Measurements from ENCODE around the gene RBPJ.

Gene RBPJ

DNA sequence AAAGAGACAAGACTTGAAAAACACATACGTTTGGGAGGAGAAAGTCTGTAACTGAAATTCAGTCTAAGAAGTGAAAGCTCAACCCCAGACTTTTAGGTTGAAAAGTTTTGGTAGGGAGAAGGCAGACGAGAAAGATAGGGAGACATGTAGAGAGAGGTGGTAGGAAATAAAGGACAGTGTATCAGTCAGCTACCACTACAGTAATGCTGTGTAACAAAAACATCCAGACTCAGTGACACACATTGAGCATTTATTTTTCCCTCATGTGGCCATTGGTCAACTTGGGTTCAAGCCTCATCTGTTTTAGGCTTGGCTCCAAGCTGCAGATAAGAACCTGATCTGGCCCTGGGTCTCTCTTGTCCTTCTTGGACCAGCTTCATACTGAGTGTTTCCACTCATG, 142.6 kb downstream of the RBPJ start:
- Histone ChIP-seq H4K20me1 (ENCODE audit: low read depth, low read length) (no peaks in the 10 kb centered on the region), H3K27ac (ENCODE audit: low read depth, low read length) (no peak overlapping the region), H3K27me3 (ENCODE audit: low read length) (no peaks in the 10 kb centered on the region), H3K4me3 (ENCODE audit: insufficient read depth, low read length, poor library complexity, severe bottlenecking) (no peak overlapping the region), H3K4me2 (ENCODE audit: low read depth, low read length, poor library complexity, severe bottlenecking) (no peak overlapping the region), H2AFZ (ENCODE audit: low read depth, low read length, severe bottlenecking) (no peak overlapping the region), H3K9me3 (ENCODE audit: insufficient read depth, low read length) (no peaks in the 10 kb centered on the region), H3K9ac (ENCODE audit: low read length) (no peak overlapping the region), H3K36me3 (ENCODE audit: low read length) (no peaks in the 10 kb centered on the region), H3K79me2 (ENCODE audit: insufficient read depth, low read length) (no peaks in the 10 kb centered on the region), H3K9me2 (replicated peaks; ENCODE audit: insufficient read depth, low read length) (no peaks in the 10 kb centered on the region), H3F3A (ENCODE audit: insufficient read depth) (no peaks in the 10 kb centered on the region)
- no peak for TF ChIP-seq EZH2phosphoT487 (conservative IDR thresholded peaks at IDR 0.05; ENCODE audit: low read length)
- TF ChIP-seq, protein P1, sequence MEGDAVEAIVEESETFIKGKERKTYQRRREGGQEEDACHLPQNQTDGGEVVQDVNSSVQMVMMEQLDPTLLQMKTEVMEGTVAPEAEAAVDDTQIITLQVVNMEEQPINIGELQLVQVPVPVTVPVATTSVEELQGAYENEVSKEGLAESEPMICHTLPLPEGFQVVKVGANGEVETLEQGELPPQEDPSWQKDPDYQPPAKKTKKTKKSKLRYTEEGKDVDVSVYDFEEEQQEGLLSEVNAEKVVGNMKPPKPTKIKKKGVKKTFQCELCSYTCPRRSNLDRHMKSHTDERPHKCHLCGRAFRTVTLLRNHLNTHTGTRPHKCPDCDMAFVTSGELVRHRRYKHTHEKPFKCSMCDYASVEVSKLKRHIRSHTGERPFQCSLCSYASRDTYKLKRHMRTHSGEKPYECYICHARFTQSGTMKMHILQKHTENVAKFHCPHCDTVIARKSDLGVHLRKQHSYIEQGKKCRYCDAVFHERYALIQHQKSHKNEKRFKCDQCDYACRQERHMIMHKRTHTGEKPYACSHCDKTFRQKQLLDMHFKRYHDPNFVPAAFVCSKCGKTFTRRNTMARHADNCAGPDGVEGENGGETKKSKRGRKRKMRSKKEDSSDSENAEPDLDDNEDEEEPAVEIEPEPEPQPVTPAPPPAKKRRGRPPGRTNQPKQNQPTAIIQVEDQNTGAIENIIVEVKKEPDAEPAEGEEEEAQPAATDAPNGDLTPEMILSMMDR (IDR thresholded peaks at IDR 0.05; ENCODE audit: insufficient read depth, low read length, poor library complexity, severe bottlenecking): no peak

DNA sequence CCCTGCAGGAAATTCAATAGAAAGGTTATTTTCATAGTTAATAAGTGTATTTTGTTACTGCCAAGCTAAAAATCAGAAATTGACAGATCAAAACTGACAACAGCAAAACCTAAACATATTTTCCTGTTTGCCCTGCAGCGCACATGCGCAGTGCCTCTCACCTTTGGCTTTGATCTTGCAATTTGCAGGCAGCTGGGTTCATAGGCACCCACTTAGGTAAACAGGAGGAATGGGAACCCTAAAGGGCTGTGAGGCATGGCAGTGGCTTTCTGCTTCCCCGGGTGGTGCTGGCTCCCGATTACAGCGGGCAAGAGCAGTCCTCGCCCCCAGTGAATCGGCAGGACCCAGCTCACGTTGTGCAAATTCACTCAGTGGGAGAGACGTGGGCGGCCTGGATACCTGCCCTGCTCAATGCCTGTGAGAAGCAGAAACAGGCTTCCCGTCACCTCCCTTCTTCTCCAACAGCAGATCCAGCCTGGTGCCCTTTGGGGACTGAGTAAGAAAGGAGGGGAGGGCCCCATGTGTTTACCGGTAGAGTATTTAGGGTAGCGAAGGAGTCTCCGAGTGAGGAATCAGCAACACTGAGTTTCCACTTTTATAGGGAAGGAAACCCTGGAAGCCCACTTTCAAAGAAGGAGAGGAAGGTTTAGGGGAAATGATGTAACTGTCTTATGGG, 143.7 kb downstream of the RBPJ start:
- Histone ChIP-seq H3K9me3 (ENCODE audit: insufficient read depth, low read length) (no peaks in the 10 kb centered on the region), H3K79me2 (ENCODE audit: insufficient read depth, low read length) (no peaks in the 10 kb centered on the region), H2AFZ (ENCODE audit: low read depth, low read length, severe bottlenecking) (no peak overlapping the region), H3F3A (ENCODE audit: insufficient read depth) (no peaks in the 10 kb centered on the region), H3K4me2 (ENCODE audit: low read depth, low read length, poor library complexity, severe bottlenecking) (no peak overlapping the region), H3K9me2 (replicated peaks; ENCODE audit: insufficient read depth, low read length) (no peaks in the 10 kb centered on the region), H3K27ac (ENCODE audit: low read depth, low read length) (no peak overlapping the region), H4K20me1 (ENCODE audit: low read depth, low read length) (no peaks in the 10 kb centered on the region), H3K36me3 (ENCODE audit: low read length) (no peaks in the 10 kb centered on the region), H3K9ac (ENCODE audit: low read length) (no peak overlapping the region), H3K4me3 (ENCODE audit: insufficient read depth, low read length, poor library complexity, severe bottlenecking) (no peak overlapping the region), H3K27me3 (ENCODE audit: low read length) (no peaks in the 10 kb centered on the region)
- no peak for TF ChIP-seq EZH2phosphoT487 (conservative IDR thresholded peaks at IDR 0.05; ENCODE audit: low read length)
- TF ChIP-seq, protein P1 (IDR thresholded peaks at IDR 0.05; ENCODE audit: insufficient read depth, low read length, poor library complexity, severe bottlenecking): no peak

DNA sequence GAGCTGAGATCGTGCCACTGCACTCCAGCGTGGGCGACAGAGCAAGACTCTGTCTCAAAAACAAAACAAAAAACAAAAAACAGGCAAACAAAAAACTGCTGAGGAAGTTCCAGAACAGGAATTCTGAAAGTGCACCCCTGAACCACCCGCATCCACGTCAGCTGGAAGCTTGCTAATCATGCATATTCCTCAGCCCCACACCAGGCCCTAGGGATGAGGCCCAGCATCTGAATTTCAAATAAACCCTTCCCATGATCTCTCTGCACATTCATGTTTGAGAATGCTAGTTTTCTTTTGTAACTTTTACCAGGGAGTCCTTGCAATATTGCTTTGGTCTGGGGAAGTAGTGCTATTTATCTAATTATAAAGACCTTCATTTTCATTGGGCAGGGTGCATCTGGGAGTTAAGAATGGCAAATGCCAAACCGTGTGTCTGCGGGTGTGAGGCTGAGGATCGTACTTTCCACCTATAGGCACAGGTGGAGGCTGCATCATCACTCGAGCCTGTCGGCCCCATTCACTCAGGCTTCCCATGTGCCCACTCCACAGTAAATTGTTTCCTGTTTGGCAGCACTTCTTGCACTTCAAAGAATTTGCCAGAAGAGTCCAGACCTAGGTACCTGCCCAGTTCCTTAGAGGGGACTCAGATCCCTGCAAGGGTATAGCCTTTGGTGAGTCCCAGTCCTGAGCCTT, 145.9 kb downstream of the RBPJ start:
- Histone ChIP-seq H3F3A (ENCODE audit: insufficient read depth) (no peaks in the 10 kb centered on the region), H3K36me3 (ENCODE audit: low read length) (no peaks in the 10 kb centered on the region), H3K9me3 (ENCODE audit: insufficient read depth, low read length) (no peaks in the 10 kb centered on the region), H3K79me2 (ENCODE audit: insufficient read depth, low read length) (no peaks in the 10 kb centered on the region), H3K27ac (ENCODE audit: low read depth, low read length) (no peak overlapping the region), H2AFZ (ENCODE audit: low read depth, low read length, severe bottlenecking) (no peak overlapping the region), H4K20me1 (ENCODE audit: low read depth, low read length) (no peaks in the 10 kb centered on the region), H3K4me3 (ENCODE audit: insufficient read depth, low read length, poor library complexity, severe bottlenecking) (no peak overlapping the region), H3K27me3 (ENCODE audit: low read length) (no peaks in the 10 kb centered on the region), H3K9me2 (replicated peaks; ENCODE audit: insufficient read depth, low read length) (no peaks in the 10 kb centered on the region), H3K4me2 (ENCODE audit: low read depth, low read length, poor library complexity, severe bottlenecking) (no peak overlapping the region), H3K9ac (ENCODE audit: low read length) (no peak overlapping the region)
- TF ChIP-seq EZH2phosphoT487 (conservative IDR thresholded peaks at IDR 0.05; ENCODE audit: low read length): no peak
- TF ChIP-seq, protein P1 (IDR thresholded peaks at IDR 0.05; ENCODE audit: insufficient read depth, low read length, poor library complexity, severe bottlenecking): no peak
